ENCODE measurements around the gene SPRY1.

GRCh38 chr4:123381996-123382395, 14.6 kb upstream of the SPRY1 start:
- TF ChIP-seq CTCF (IDR thresholded peaks at IDR 0.05) (no peak), POLR2AphosphoS5 (IDR thresholded peaks at IDR 0.05) (no peak), POLR2A (IDR thresholded peaks at IDR 0.05) (no peak), EP300 (IDR thresholded peaks at IDR 0.05; ENCODE audit: low read depth) (no peak)
